ENCODE results near the gene NUFIP1.
"Not testable (repeated sequence)": the region's sequence is repeated elsewhere in the genome, so short reads cannot be mapped to it uniquely, and the experiment has no call there.

NUFIP1 gene

DNA sequence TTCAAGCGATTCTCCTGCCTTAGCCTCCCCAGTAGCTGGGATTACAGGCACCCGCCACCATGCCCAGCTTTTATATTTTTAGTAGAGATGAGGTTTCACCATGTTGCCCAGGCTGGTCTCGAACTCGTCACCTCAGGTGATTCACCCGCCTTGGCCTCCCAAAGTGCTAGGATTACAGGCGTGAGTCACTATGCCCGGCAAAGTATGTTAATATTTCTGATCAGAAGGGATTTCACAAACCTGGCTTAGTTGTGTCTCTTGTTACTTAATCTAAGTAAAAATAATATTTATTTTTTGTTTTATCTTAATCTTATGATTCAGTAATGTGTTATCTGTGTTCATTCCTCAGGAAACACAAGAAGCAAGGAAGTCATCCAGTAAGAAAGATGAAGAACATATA is 30.7 kb upstream of the NUFIP1 start:
- H3K36me3 ChIP-seq (ENCODE audit: control insufficient read depth, insufficient read depth, low read length); H3K9ac ChIP-seq (ENCODE audit: low read length); H2BK120ac ChIP-seq (ENCODE audit: low read depth, low read length); H2BK15ac ChIP-seq (replicated peaks; ENCODE audit: low read depth); DNase-seq; H3K23ac ChIP-seq (ENCODE audit: low read length); H3K4ac ChIP-seq (ENCODE audit: low read depth, low read length); H3K18ac ChIP-seq (ENCODE audit: low read length); H3K56ac ChIP-seq (ENCODE audit: low read length); H4K5ac ChIP-seq (ENCODE audit: low read length); H2BK5ac ChIP-seq (ENCODE audit: low read length); H3K4me2 ChIP-seq (ENCODE audit: low read length); H3K4me1 ChIP-seq (ENCODE audit: control insufficient read depth, low read depth, low read length); H3K27ac ChIP-seq (ENCODE audit: low read depth, low read length); H4K8ac ChIP-seq (ENCODE audit: low read depth, low read length); H3K79me1 ChIP-seq (ENCODE audit: low read length); H3K4me3 ChIP-seq (ENCODE audit: low read length); H2AK5ac ChIP-seq (ENCODE audit: low read length); H3K27me3 ChIP-seq (ENCODE audit: insufficient read depth, low read length, poor library complexity); H3K79me2 ChIP-seq (ENCODE audit: control insufficient read depth, insufficient read depth, low read length): not testable (repeated sequence)
- no CpG with 5 or more reads among the region's 7 CpGs for WGBS (ENCODE audit: extremely low coverage, insufficient coverage, low lambda C conversion rate)

DNA sequence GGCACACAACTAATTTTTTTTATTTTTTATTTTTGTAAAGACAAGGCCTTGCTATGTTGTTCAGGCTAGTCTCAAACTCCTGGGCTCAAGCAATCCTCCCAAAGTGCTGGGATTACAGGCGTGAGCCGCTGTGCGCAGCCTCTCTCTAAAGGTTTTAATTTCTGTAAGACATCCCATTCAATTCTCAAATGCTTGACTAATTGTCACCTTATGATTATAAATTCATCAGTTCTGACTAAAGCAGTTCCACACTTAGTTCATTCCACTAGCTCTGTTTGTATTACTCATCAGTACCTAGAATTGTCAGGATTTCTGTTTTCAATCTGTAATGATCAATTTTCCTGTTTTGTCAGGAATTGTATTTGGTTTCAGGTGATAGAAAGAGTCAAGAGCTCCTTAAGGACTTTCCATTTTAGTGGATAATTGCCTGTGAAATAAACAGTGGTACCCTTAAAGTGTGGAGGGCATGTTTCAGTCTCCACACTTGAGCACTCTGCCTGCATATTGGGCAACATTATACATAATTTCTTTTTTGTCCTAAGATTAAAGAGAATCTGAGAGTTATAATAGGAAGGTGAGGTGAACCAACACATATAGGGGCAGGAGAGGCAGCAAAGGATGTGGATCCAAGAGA is 27.6 kb upstream of the NUFIP1 start:
- Histone ChIP-seq H3K56ac (ENCODE audit: low read length) (no peak overlapping the region), H2BK15ac (replicated peaks; ENCODE audit: low read depth) (no peak overlapping the region), H3K23ac (ENCODE audit: low read length) (no peak overlapping the region), H3K4ac (ENCODE audit: low read depth, low read length) (no peak overlapping the region), H2BK5ac (ENCODE audit: low read length) (no peak overlapping the region), H3K4me3 (ENCODE audit: low read length) (no peak overlapping the region), H3K4me1 (ENCODE audit: control insufficient read depth, low read depth, low read length) (no peaks in the 10 kb centered on the region), H3K27me3 (ENCODE audit: insufficient read depth, low read length, poor library complexity) (no peaks in the 10 kb centered on the region), H3K36me3 (ENCODE audit: control insufficient read depth, insufficient read depth, low read length) (no peaks in the 10 kb centered on the region), H3K4me2 (ENCODE audit: low read length) (no peak overlapping the region), H3K9ac (ENCODE audit: low read length) (no peak overlapping the region), H4K5ac (ENCODE audit: low read length) (no peak overlapping the region), H3K79me2 (ENCODE audit: control insufficient read depth, insufficient read depth, low read length) (no peaks in the 10 kb centered on the region), H3K27ac (ENCODE audit: low read depth, low read length) (no peak overlapping the region), H3K79me1 (ENCODE audit: low read length) (no peaks in the 10 kb centered on the region), H2AK5ac (ENCODE audit: low read length) (no peak overlapping the region), H2BK120ac (ENCODE audit: low read depth, low read length) (no peak overlapping the region), H3K18ac (ENCODE audit: low read length) (no peak overlapping the region), H4K8ac (ENCODE audit: low read depth, low read length) (no peak overlapping the region)
- no peak for DNase-seq
- no CpG with 5 or more reads among the region's 3 CpGs for WGBS (ENCODE audit: extremely low coverage, insufficient coverage, low lambda C conversion rate)

DNA sequence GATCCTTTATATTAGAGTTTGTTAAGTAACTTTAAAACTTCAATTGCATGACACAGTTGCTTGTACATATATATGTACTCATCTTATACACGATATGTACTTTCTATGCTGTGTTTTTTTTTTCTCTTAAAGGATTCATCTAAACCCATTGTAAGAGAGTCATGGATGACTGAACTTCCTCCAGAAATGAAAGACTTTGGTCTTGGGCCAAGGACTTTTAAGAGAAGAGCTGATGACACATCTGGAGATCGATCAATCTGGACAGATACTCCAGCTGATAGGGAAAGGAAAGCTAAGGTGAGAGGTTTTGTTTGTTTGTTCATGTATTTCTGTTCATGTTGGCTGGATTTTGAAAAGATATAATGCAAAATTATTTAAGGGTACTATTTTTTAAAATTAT is 26.0 kb upstream of the NUFIP1 start:
- no peaks in the 10 kb centered on the region for H3K36me3 ChIP-seq (ENCODE audit: control insufficient read depth, insufficient read depth, low read length)
- H3K9ac ChIP-seq (ENCODE audit: low read length), result no peak overlapping the region
- DNase-seq, result no peak
- H2BK5ac ChIP-seq (ENCODE audit: low read length), result no peak overlapping the region
- H3K18ac ChIP-seq (ENCODE audit: low read length), result no peak overlapping the region
- H3K4me3 ChIP-seq (ENCODE audit: low read length), result no peak overlapping the region
- H4K5ac ChIP-seq (ENCODE audit: low read length), result no peak overlapping the region
- no peaks in the 10 kb centered on the region for H3K27me3 ChIP-seq (ENCODE audit: insufficient read depth, low read length, poor library complexity)
- no peak overlapping the region for H3K4ac ChIP-seq (ENCODE audit: low read depth, low read length)
- no peak overlapping the region for H3K4me2 ChIP-seq (ENCODE audit: low read length)
- H3K27ac ChIP-seq (ENCODE audit: low read depth, low read length), result no peak overlapping the region
- no peaks in the 10 kb centered on the region for H3K4me1 ChIP-seq (ENCODE audit: control insufficient read depth, low read depth, low read length)
- H4K8ac ChIP-seq (ENCODE audit: low read depth, low read length), result no peak overlapping the region
- no peak overlapping the region for H2BK15ac ChIP-seq (replicated peaks; ENCODE audit: low read depth)
- no CpG with 5 or more reads among the region's 2 CpGs for WGBS (ENCODE audit: extremely low coverage, insufficient coverage, low lambda C conversion rate)
- H3K56ac ChIP-seq (ENCODE audit: low read length), result no peak overlapping the region
- no peak overlapping the region for H2AK5ac ChIP-seq (ENCODE audit: low read length)
- H3K79me1 ChIP-seq (ENCODE audit: low read length), result no peaks in the 10 kb centered on the region
- no peak overlapping the region for H3K23ac ChIP-seq (ENCODE audit: low read length)
- no peaks in the 10 kb centered on the region for H3K79me2 ChIP-seq (ENCODE audit: control insufficient read depth, insufficient read depth, low read length)
- no peak overlapping the region for H2BK120ac ChIP-seq (ENCODE audit: low read depth, low read length)

DNA sequence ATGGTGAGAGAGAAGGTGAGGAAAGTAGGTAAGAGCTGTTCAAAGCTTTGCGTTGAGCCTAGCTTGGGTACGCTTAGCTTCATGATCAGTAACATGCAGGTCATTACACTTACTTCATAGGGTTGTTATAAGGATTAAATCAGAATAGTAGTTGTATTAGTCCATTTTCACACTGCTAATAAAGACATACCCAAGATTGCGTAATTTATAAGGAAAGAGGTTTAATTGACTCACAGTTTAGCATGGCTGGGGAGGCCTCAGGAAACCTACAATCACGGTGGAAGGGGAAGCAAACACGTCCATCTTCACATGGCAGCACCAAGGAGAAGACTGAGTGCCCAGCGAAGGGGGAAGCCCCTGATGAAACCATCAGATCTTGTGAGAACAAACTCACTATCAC is 21.9 kb upstream of the NUFIP1 start:
- no peaks in the 10 kb centered on the region for H3K27me3 ChIP-seq (ENCODE audit: insufficient read depth, low read length, poor library complexity)
- no peaks in the 10 kb centered on the region for H3K79me2 ChIP-seq (ENCODE audit: control insufficient read depth, insufficient read depth, low read length)
- H2BK15ac ChIP-seq (replicated peaks; ENCODE audit: low read depth), result no peak overlapping the region
- H3K9ac ChIP-seq (ENCODE audit: low read length), result no peak overlapping the region
- no peaks in the 10 kb centered on the region for H3K36me3 ChIP-seq (ENCODE audit: control insufficient read depth, insufficient read depth, low read length)
- no CpG with 5 or more reads among the region's 6 CpGs for WGBS (ENCODE audit: extremely low coverage, insufficient coverage, low lambda C conversion rate)
- H3K79me1 ChIP-seq (ENCODE audit: low read length), result no peaks in the 10 kb centered on the region
- no peak overlapping the region for H3K4ac ChIP-seq (ENCODE audit: low read depth, low read length)
- H3K27ac ChIP-seq (ENCODE audit: low read depth, low read length), result no peak overlapping the region
- H2AK5ac ChIP-seq (ENCODE audit: low read length), result no peak overlapping the region
- no peak overlapping the region for H4K8ac ChIP-seq (ENCODE audit: low read depth, low read length)
- no peak overlapping the region for H3K56ac ChIP-seq (ENCODE audit: low read length)
- H2BK5ac ChIP-seq (ENCODE audit: low read length), result no peak overlapping the region
- H3K4me2 ChIP-seq (ENCODE audit: low read length), result no peak overlapping the region
- no peak overlapping the region for H3K4me3 ChIP-seq (ENCODE audit: low read length)
- H3K23ac ChIP-seq (ENCODE audit: low read length), result no peak overlapping the region
- no peak overlapping the region for H4K5ac ChIP-seq (ENCODE audit: low read length)
- H2BK120ac ChIP-seq (ENCODE audit: low read depth, low read length), result no peak overlapping the region
- no peaks in the 10 kb centered on the region for H3K4me1 ChIP-seq (ENCODE audit: control insufficient read depth, low read depth, low read length)
- H3K18ac ChIP-seq (ENCODE audit: low read length), result no peak overlapping the region
- no peak for DNase-seq

DNA sequence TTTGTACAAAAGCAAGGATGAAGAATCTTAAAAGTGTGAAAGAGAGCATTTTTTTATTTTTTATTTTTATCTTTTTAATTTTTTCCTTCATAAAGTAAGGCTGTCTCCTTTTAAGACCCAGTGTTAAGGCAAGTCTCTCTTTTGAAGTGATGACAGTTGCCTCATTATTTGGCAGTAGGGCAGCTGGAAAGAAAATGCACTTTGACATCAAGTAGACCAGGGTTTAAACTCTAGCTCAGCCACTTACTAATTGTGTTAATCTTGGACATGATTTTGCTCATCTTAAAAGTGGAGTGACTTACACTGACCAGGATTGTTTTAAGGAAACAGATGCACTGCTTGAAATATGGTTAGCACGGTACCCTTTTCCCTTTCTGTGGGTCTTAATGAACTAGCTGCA is 18.6 kb upstream of the NUFIP1 start:
- WGBS (ENCODE audit: extremely low coverage, insufficient coverage, low lambda C conversion rate), result no CpG with 5 or more reads among the region's 1 CpG
- no peak for DNase-seq
- H3K4me3 ChIP-seq (ENCODE audit: low read length), result no peak overlapping the region
- H2BK120ac ChIP-seq (ENCODE audit: low read depth, low read length), result no peak overlapping the region
- no peak overlapping the region for H3K56ac ChIP-seq (ENCODE audit: low read length)
- H4K5ac ChIP-seq (ENCODE audit: low read length), result no peak overlapping the region
- no peaks in the 10 kb centered on the region for H3K79me1 ChIP-seq (ENCODE audit: low read length)
- no peak overlapping the region for H4K8ac ChIP-seq (ENCODE audit: low read depth, low read length)
- H3K36me3 ChIP-seq (ENCODE audit: control insufficient read depth, insufficient read depth, low read length), result no peaks in the 10 kb centered on the region
- no peak overlapping the region for H3K9ac ChIP-seq (ENCODE audit: low read length)
- no peak overlapping the region for H2AK5ac ChIP-seq (ENCODE audit: low read length)
- H3K27ac ChIP-seq (ENCODE audit: low read depth, low read length), result no peak overlapping the region
- no peak overlapping the region for H3K18ac ChIP-seq (ENCODE audit: low read length)
- H2BK5ac ChIP-seq (ENCODE audit: low read length), result no peak overlapping the region
- H3K4me2 ChIP-seq (ENCODE audit: low read length), result no peak overlapping the region
- H2BK15ac ChIP-seq (replicated peaks; ENCODE audit: low read depth), result no peak overlapping the region
- no peak overlapping the region for H3K4ac ChIP-seq (ENCODE audit: low read depth, low read length)
- no peaks in the 10 kb centered on the region for H3K79me2 ChIP-seq (ENCODE audit: control insufficient read depth, insufficient read depth, low read length)
- H3K23ac ChIP-seq (ENCODE audit: low read length), result no peak overlapping the region
- H3K4me1 ChIP-seq (ENCODE audit: control insufficient read depth, low read depth, low read length), result no peaks in the 10 kb centered on the region
- no peaks in the 10 kb centered on the region for H3K27me3 ChIP-seq (ENCODE audit: insufficient read depth, low read length, poor library complexity)

DNA sequence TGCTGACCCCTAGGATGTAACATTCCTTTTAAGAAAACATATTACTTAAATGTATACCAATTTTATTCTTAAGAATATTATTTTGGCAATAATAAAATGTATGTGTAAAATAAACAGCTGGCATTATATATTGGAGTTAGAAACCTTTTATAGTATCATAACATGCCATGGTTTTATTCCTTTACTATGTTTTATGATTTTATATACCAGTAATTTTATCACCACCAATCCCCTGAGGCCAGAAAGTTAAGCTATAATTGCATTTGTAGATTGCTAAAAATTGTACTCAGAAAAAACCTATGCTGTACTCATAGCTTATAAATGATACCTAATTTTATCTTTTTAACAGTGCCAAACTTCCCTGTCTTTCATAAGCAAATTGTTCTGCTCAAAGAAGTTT is 18.0 kb upstream of the NUFIP1 start:
- Histone ChIP-seq H2BK5ac (ENCODE audit: low read length) (no peak overlapping the region), H2BK15ac (replicated peaks; ENCODE audit: low read depth) (no peak overlapping the region), H3K4me3 (ENCODE audit: low read length) (no peak overlapping the region), H3K79me1 (ENCODE audit: low read length) (no peaks in the 10 kb centered on the region), H3K56ac (ENCODE audit: low read length) (no peak overlapping the region), H3K18ac (ENCODE audit: low read length) (no peak overlapping the region), H3K4me1 (ENCODE audit: control insufficient read depth, low read depth, low read length) (no peaks in the 10 kb centered on the region), H3K4me2 (ENCODE audit: low read length) (no peak overlapping the region), H4K5ac (ENCODE audit: low read length) (no peak overlapping the region), H3K23ac (ENCODE audit: low read length) (no peak overlapping the region), H3K4ac (ENCODE audit: low read depth, low read length) (no peak overlapping the region), H3K9ac (ENCODE audit: low read length) (no peak overlapping the region), H3K36me3 (ENCODE audit: control insufficient read depth, insufficient read depth, low read length) (peaks cover 1% of the 10 kb centered on the region), H4K8ac (ENCODE audit: low read depth, low read length) (no peak overlapping the region), H3K27ac (ENCODE audit: low read depth, low read length) (no peak overlapping the region), H3K27me3 (ENCODE audit: insufficient read depth, low read length, poor library complexity) (no peaks in the 10 kb centered on the region), H2AK5ac (ENCODE audit: low read length) (no peak overlapping the region), H3K79me2 (ENCODE audit: control insufficient read depth, insufficient read depth, low read length) (no peaks in the 10 kb centered on the region), H2BK120ac (ENCODE audit: low read depth, low read length) (no peak overlapping the region)
- no peak for DNase-seq

All from mesendoderm (in vitro differentiated cells).